ENCODE measurements around the gene WNK1. TPM values are rescaled to one million over a fixed set of nuclear protein-coding genes. Genes with fewer than 3 reads are reported as not detected.

Gene WNK1
- total RNA-seq, 1 donor from 2014 or later: 160 TPM

DNA sequence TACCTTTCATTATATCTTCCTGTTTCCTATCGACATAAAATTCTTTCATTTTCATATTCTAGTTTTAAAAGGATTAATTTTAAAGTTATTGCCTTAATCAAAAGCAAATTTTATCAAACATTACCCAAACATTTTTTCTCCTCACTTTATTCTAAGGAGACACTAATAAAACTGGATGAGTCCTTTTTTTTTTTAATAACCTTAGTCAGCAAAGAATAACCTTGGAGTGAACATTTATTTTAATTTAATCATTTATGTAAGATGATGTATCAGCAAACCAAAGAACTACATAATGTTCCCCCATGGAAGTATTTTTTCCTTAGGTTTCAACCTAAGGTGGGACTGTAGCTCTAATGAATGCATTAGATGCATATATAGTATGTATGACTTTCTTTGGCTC is 113.2 kb downstream of the WNK1 start:
- Mint-ChIP-seq H3K27ac (ENCODE audit: unreplicated experiment) (no peak overlapping the region), H3K9me3 (ENCODE audit: unreplicated experiment) (no peaks in the 10 kb centered on the region), H3K36me3 (ENCODE audit: low read depth, unreplicated experiment) (peaks cover 20% of the 10 kb centered on the region), H3K27me3 (ENCODE audit: unreplicated experiment) (no peaks in the 10 kb centered on the region), H3K4me3 (ENCODE audit: unreplicated experiment) (no peak overlapping the region), H3K4me1 (ENCODE audit: unreplicated experiment) (peaks cover 7% of the 10 kb centered on the region)
- DNase-seq (ENCODE audit: low spot score): no peak
- TF ChIP-seq, protein P1, sequence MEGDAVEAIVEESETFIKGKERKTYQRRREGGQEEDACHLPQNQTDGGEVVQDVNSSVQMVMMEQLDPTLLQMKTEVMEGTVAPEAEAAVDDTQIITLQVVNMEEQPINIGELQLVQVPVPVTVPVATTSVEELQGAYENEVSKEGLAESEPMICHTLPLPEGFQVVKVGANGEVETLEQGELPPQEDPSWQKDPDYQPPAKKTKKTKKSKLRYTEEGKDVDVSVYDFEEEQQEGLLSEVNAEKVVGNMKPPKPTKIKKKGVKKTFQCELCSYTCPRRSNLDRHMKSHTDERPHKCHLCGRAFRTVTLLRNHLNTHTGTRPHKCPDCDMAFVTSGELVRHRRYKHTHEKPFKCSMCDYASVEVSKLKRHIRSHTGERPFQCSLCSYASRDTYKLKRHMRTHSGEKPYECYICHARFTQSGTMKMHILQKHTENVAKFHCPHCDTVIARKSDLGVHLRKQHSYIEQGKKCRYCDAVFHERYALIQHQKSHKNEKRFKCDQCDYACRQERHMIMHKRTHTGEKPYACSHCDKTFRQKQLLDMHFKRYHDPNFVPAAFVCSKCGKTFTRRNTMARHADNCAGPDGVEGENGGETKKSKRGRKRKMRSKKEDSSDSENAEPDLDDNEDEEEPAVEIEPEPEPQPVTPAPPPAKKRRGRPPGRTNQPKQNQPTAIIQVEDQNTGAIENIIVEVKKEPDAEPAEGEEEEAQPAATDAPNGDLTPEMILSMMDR (IDR thresholded peaks at IDR 0.05; ENCODE audit: unreplicated experiment): no peak

DNA sequence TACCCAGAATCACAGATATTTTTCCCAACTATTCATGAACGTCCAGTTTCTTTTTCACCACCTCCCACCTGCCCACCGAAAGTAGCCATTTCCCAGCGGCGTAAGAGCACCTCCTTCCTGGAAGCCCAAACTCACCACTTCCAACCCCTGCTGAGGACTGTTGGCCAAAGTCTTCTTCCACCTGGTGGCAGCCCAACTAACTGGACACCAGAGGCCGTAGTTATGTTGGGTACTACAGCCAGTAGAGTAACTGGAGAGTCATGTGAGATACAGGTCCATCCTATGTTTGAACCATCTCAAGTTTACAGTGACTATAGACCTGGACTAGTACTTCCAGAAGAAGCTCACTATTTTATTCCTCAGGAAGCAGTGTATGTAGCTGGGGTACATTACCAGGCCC is 115.5 kb downstream of the WNK1 start:
- Mint-ChIP-seq H3K9me3 (ENCODE audit: unreplicated experiment) (no peaks in the 10 kb centered on the region), H3K4me3 (ENCODE audit: unreplicated experiment) (no peak overlapping the region), H3K4me1 (ENCODE audit: unreplicated experiment) (no peaks in the 10 kb centered on the region), H3K36me3 (ENCODE audit: low read depth, unreplicated experiment) (peaks cover 23% of the 10 kb centered on the region), H3K27ac (ENCODE audit: unreplicated experiment) (no peak overlapping the region), H3K27me3 (ENCODE audit: unreplicated experiment) (no peaks in the 10 kb centered on the region)
- no peak for DNase-seq (ENCODE audit: low spot score)
- TF ChIP-seq, protein P1 (IDR thresholded peaks at IDR 0.05; ENCODE audit: unreplicated experiment): no peak

DNA sequence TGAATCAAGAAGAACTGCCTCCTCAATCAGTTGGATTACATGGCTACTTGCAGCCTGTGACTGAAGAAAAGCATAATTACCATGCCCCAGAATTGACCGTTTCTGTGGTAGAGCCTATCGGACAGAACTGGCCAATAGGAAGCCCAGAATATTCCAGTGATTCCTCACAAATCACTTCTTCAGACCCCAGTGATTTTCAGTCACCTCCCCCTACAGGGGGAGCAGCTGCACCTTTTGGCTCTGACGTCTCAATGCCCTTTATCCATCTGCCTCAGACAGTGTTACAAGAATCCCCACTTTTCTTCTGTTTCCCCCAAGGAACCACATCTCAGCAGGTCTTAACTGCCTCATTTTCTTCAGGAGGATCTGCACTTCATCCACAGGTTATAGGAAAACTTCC is 116.3 kb downstream of the WNK1 start:
- Mint-ChIP-seq H3K4me3 (ENCODE audit: unreplicated experiment) (no peak overlapping the region), H3K27ac (ENCODE audit: unreplicated experiment) (no peak overlapping the region), H3K36me3 (ENCODE audit: low read depth, unreplicated experiment) (peaks cover 23% of the 10 kb centered on the region), H3K9me3 (ENCODE audit: unreplicated experiment) (no peaks in the 10 kb centered on the region), H3K27me3 (ENCODE audit: unreplicated experiment) (no peaks in the 10 kb centered on the region), H3K4me1 (ENCODE audit: unreplicated experiment) (no peaks in the 10 kb centered on the region)
- TF ChIP-seq, protein P1 (IDR thresholded peaks at IDR 0.05; ENCODE audit: unreplicated experiment): no peak
- no peak for DNase-seq (ENCODE audit: low spot score)

DNA sequence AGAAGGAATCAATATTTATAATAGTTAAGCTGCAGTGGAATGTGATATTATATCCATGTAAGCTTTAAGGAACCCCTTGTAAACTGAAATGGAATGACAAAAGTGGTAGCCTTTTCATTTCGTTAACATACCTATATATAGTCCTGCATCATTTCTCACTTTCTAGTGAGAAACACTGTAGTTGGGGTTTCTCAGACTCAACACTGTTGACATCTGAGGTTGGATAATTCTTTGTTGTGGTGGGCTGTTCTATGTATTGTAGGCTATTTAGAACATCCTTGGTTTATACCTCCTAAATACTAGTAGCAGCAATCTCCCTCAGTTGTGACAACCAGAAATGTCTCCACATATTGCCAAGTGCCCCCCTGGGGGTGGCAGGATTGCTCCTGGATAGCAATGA is 118.0 kb downstream of the WNK1 start:
- Mint-ChIP-seq H3K27me3 (ENCODE audit: unreplicated experiment) (no peaks in the 10 kb centered on the region), H3K9me3 (ENCODE audit: unreplicated experiment) (no peaks in the 10 kb centered on the region), H3K27ac (ENCODE audit: unreplicated experiment) (no peak overlapping the region), H3K4me1 (ENCODE audit: unreplicated experiment) (no peaks in the 10 kb centered on the region), H3K36me3 (ENCODE audit: low read depth, unreplicated experiment) (peaks cover 16% of the 10 kb centered on the region), H3K4me3 (ENCODE audit: unreplicated experiment) (no peak overlapping the region)
- TF ChIP-seq, protein P1 (IDR thresholded peaks at IDR 0.05; ENCODE audit: unreplicated experiment): no peak
- no peak for DNase-seq (ENCODE audit: low spot score)

DNA sequence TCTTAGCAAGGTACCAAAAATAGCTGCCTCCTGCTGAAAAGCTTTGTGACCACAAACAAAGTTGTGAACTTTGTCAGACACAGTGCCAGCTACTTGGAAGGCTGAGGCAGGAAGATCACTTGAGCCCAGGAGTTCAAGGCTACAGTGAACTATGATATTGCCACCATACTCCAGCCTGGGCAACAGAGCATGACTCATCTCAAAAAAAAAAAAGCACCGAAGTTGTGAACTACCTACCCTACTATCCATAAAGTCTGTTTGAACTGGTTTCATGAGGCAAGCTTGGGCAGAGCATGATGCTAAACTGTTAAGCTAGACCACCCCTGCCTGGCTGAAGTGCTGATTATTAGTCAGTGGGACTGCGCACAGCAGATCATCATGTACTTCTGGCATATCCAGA is 121.6 kb downstream of the WNK1 start:
- H3K4me3 Mint-ChIP-seq (ENCODE audit: unreplicated experiment): no peak overlapping the region
- H3K27me3 Mint-ChIP-seq (ENCODE audit: unreplicated experiment): no peaks in the 10 kb centered on the region
- TF ChIP-seq, protein P1 (IDR thresholded peaks at IDR 0.05; ENCODE audit: unreplicated experiment): no peak
- H3K27ac Mint-ChIP-seq (ENCODE audit: unreplicated experiment): no peak overlapping the region
- peaks cover 6% of the 10 kb centered on the region for H3K36me3 Mint-ChIP-seq (ENCODE audit: low read depth, unreplicated experiment)
- no peak for DNase-seq (ENCODE audit: low spot score)
- H3K9me3 Mint-ChIP-seq (ENCODE audit: unreplicated experiment): no peaks in the 10 kb centered on the region
- no peaks in the 10 kb centered on the region for H3K4me1 Mint-ChIP-seq (ENCODE audit: unreplicated experiment)

Data from endothelial cell (in vitro differentiated cells).